Measurements from ENCODE around the gene GON4L. TPM values are rescaled to one million over a fixed set of nuclear protein-coding genes. Genes with fewer than 3 reads are reported as not detected.

Gene GON4L
- polyA plus RNA-seq, 1 experiment = 24.5 TPM

GRCh38 chr1:155890251-155890650 is 33.2 kb upstream of the GON4L start:
- no peaks in the 10 kb centered on the region for H3K27me3 ChIP-seq (ENCODE audit: control insufficient read depth, insufficient read depth, low read length)
- TF ChIP-seq CTCF (IDR thresholded peaks at IDR 0.05; ENCODE audit: low read depth, low read length) = no peak
- H3K4me3 ChIP-seq (ENCODE audit: low read depth, low read length) = no peak overlapping the region
- DNase-seq (ENCODE audit: low read depth, low spot score) = no peak
- ChIA-PET POLR2A (interaction anchor here (0.7 kb wide), 1 partner anchor 32 kb away, joined by 4 read pairs; no protein-coding TSS in a partner anchor), CTCF (no interaction called here)
- H3K27ac ChIP-seq (ENCODE audit: low read depth, low read length) = no peak overlapping the region
- no peaks in the 10 kb centered on the region for H3K9me3 ChIP-seq (ENCODE audit: control insufficient read depth, insufficient read depth, low read length)

- Histone ChIP-seq H3K27me3 (ENCODE audit: control insufficient read depth, insufficient read depth, low read length) (no peaks in the 10 kb centered on the region), H3K27ac (ENCODE audit: low read depth, low read length) (no peak overlapping the region), H3K9me3 (ENCODE audit: control insufficient read depth, insufficient read depth, low read length) (no peaks in the 10 kb centered on the region), H3K4me3 (ENCODE audit: low read depth, low read length) (no peak overlapping the region)
- no peak for TF ChIP-seq CTCF (IDR thresholded peaks at IDR 0.05; ENCODE audit: low read depth, low read length)
- POLR2A ChIA-PET = interaction anchor here (0.7 to 1.0 kb wide), 2 partner anchors 30 to 31 kb away, joined by 3 to 4 read pairs; partner anchors contain the start of gene SYT11
- CTCF ChIA-PET = interaction anchor here (0.6 kb wide), 1 partner anchor 203 kb away, joined by 3 read pairs; no protein-coding TSS in a partner anchor
- DNase-seq (ENCODE audit: low read depth, low spot score) = no peak
Measured at GRCh38 chr1:155889566-155889965, 32.6 kb upstream of the GON4L start.

GRCh38 chr1:155888481-155888880 is 31.5 kb upstream of the GON4L start:
- ChIA-PET CTCF (no interaction called here), POLR2A (no interaction called here)

GRCh38 chr1:155884982-155885381 is 28.0 kb upstream of the GON4L start:
- DNase-seq (ENCODE audit: low read depth, low spot score) = no peak
- Histone ChIP-seq H3K9me3 (ENCODE audit: control insufficient read depth, insufficient read depth, low read length) (no peaks in the 10 kb centered on the region), H3K4me3 (ENCODE audit: low read depth, low read length) (no peak overlapping the region), H3K27ac (ENCODE audit: low read depth, low read length) (no peak overlapping the region), H3K27me3 (ENCODE audit: control insufficient read depth, insufficient read depth, low read length) (no peaks in the 10 kb centered on the region)
- ChIA-PET CTCF (interaction anchor here (0.6 kb wide), 1 partner anchor 10 kb away, joined by 3 read pairs; no protein-coding TSS in a partner anchor), POLR2A (interaction anchor here (0.6 to 1.0 kb wide), 2 partner anchors 8 to 9 kb away, joined by 3 to 5 read pairs; no protein-coding TSS in a partner anchor)
- TF ChIP-seq CTCF (IDR thresholded peaks at IDR 0.05; ENCODE audit: low read depth, low read length) = no peak

More at GRCh38 chr1:155888481-155888880, 31.5 kb upstream of the GON4L start:
- no peak overlapping the region for H3K4me3 ChIP-seq (ENCODE audit: low read depth, low read length)
- H3K9me3 ChIP-seq (ENCODE audit: control insufficient read depth, insufficient read depth, low read length) = no peaks in the 10 kb centered on the region
- TF ChIP-seq CTCF (IDR thresholded peaks at IDR 0.05; ENCODE audit: low read depth, low read length) = no peak
- no peak overlapping the region for H3K27ac ChIP-seq (ENCODE audit: low read depth, low read length)
- DNase-seq (ENCODE audit: low read depth, low spot score) = no peak
- no peaks in the 10 kb centered on the region for H3K27me3 ChIP-seq (ENCODE audit: control insufficient read depth, insufficient read depth, low read length)

- no peak for DNase-seq (ENCODE audit: low read depth, low spot score)
- POLR2A ChIA-PET = interaction anchor here (1.0 kb wide), 1 partner anchor 9 kb away, joined by 5 read pairs; no protein-coding TSS in a partner anchor
- Histone ChIP-seq H3K9me3 (ENCODE audit: control insufficient read depth, insufficient read depth, low read length) (no peaks in the 10 kb centered on the region), H3K4me3 (ENCODE audit: low read depth, low read length) (no peak overlapping the region), H3K27me3 (ENCODE audit: control insufficient read depth, insufficient read depth, low read length) (no peaks in the 10 kb centered on the region), H3K27ac (ENCODE audit: low read depth, low read length) (no peak overlapping the region)
- TF ChIP-seq CTCF (IDR thresholded peaks at IDR 0.05; ENCODE audit: low read depth, low read length) = no peak
- CTCF ChIA-PET = interaction anchor here (0.6 kb wide), 2 partner anchors 11 to 433 kb away, joined by 3 to 4 read pairs; no protein-coding TSS in a partner anchor
Measured at GRCh38 chr1:155884031-155884960, 27.3 kb upstream of the GON4L start.

Measured in AG04450 (cell line).